Measurements from ENCODE around the gene ZNF543.
"Not testable (repeated sequence)": the region's sequence is repeated elsewhere in the genome, so short reads cannot be mapped to it uniquely, and the experiment has no call there.

Gene ZNF543

DNA sequence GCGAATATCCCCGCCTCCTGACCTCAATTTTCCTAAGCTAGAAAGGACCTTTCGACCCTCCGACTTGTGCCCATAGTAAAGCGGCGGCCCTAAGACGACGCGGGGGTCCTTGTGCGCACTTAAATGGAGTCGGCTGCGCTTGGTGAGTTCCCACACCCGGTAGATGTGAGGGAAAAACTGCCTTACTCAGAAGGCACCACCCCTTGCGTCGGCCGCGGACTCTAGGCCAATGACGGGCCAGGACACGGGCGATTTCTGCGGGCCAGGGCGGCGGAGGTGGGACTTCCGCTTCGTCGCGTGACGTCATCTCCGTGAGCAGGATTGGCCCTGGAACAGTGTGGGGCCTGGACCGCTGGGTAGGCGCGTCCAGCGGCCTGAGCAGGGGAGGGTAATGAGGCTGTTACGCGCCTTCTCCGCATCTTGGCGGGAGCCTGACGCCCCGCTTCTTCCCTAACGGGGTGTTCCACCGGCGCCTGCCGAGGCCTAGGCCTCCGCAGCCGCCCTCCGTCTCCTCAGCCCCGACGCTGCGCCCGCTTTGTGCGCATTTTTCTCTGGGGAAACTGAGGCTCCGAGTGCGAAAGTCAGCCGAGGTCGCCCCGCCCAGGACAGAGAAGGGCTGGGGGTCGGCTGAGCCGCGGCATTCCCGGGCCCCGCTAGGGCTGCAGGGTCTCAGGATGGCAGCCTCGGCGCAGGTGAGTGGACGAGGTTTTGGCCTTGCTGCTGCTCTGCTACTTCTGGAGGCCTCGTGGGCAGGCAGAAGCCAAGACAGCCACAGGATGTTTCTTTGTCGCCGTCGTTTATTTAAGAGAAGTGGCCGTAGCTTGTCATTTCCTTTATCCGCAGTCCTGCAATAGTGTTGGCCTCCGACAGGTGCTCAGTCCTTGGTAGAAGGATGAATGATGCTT lies at the start of gene ZNF543:
Gene ZNF543 (plus strand): TSS at position 293 of the 905 bp plus-strand sequence. CDS start 382 bp downstream, at position 675.
- DNase-seq: peak; percentile 92 to 95

- DNase-seq: no peak
Observed at GRCh38 chr19:57271280-57271679, 49.0 kb upstream of the ZNF543 start.

DNA sequence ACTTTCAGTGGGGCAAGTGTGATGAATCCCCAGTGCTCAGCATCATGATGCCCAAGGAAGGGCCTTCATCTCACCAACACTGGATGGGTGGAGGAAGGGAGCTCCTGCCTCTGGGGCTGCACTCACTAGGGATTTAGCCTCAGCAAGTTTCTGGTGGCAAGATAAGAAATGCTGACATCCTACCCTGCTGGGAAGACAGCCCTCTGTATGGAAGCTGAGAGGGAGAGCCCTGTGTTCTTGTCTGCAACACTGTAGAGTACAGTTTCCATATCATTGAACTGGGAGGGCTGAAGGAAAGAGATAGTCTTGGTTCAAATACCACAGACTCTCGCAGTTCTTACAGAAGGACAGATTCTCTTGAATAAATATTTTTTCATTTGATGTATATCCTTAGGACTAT lies 47.3 kb upstream of the ZNF543 start:
- no peak for DNase-seq

- no peak for DNase-seq
Observed at GRCh38 chr19:57276430-57276829, 43.8 kb upstream of the ZNF543 start.

DNA sequence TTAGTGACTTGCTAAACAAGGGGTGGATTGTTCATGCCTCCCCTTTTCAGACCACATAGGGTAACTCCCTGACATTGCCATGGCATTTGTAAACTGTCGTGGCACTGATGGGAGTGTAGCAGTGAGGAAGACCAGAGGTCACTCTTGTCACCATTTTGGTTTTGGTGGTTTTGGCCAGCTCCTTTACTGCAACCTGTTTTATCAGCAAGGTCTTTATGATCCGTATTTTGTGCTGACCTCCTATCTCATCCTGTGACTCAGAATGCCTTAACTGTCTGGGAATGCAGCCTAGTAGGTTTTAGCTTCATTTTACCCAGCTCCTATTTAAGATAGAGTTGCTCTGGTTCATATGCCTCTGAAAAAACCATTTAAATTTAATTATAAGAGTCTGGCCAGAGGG lies 41.8 kb upstream of the ZNF543 start:
- DNase-seq: not testable (repeated sequence)

DNA sequence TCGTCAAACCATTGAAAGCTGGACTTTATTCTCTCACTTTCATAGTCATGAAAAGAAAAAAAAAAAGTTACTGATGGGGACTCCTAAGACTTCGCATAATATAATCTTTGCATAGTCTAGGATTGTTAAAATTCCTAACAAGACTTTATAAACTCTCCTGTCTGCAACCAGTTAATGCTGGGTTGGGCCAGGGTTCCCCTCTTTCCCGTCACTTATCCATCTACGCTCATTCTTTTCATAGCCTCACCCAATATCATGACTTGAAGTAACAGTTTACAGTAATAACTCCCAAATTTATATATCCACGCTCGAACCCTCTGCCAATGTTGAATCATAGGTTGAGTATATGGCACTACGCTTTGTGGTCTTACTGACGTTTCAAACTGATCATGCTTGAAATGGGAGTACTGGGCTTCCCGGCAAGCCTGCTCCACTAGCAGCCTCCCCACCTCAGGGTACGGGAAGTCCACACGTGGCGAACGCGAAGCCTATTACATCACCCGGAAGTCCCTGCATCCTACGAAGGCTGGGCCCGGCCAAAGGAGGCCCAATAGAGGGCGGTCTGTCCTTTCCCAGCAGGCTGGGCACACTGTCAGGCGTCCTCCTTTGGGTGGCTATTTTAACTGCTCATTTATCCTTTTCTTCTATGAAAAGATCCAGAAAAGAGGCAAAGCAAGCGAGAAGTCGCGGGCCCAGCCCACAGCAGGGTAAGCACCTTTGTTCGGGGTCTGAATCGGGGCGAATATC lies 40.7 kb upstream of the ZNF543 start:
- peak; percentile 95 to 96 for DNase-seq

DNA sequence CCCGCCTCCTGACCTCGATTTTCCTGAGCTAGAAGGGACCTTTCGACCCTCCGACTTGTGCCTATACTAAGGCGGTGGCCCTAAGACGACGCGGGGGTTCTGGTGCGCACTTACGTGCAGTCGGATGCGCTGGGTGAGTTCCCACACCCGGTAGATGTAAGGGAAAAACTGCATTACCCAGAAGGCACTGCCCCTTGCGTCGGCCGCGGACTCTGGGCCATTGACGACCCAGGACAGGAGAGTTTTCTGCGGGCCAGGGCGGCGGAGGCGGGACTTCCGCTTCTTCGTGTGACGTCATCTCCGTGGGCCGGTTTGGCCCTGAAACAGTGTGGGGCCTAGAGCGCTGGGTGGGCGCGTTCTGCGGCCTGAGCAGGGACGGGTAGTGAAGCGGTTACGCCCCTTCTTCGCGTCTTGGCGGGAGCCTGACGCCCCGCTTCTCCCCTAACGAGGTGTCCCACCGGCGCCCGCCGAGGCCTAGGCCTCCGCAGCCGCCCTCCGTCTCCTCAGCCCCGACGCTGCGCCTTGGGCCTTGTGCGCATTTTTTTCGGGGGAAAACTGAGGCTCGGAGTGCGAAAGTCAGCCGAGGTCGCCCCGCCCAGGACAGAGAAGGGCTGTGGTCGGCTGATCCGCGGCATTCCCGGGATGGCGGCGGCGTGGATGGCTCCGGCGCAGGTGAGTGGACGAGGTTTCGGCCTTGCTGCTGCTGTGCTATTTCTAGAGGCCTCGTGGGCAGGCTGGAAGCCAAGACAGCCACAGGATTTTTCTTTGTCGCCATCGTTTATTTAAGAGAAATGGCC lies 39.9 kb upstream of the ZNF543 start, which contains the start of gene ZNF460:
Gene ZNF460 (plus strand): TSS at position 321 of the 797 bp plus-strand sequence. CDS start 322 bp downstream, at position 643.
- peak; percentile 97 to 98 for DNase-seq

DNA sequence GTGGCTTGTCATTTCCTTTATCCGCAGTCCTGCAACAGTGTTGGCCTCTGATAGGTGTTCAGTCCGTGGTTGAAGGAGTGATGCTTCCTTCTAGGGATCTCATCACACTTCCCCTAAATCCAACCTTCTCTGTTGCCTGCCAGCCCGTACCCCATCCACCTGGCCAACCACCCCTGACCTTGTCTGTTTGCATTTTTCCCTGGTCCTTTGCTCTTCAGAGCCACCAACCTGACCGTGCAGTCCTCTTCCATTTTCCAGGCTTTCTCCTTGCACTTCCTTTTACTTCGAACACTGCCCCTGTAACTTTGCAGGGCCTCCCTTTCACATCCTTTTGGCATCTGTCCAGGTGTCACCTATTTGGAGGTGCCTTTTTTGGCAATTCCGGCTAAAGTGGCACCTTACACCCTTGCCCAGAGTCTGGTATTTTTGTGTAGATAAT lies 39.3 kb upstream of the ZNF543 start:
- peak; percentile 38 to 75 for DNase-seq

- peak in 1 of 2 donors; percentile 17 for DNase-seq
Observed at GRCh38 chr19:57282011-57282643, 38.1 kb upstream of the ZNF543 start.

GRCh38 chr19:57288373-57288772 lies 31.9 kb upstream of the ZNF543 start:
- DNase-seq: no peak

GRCh38 chr19:57290970-57291369 lies 29.3 kb upstream of the ZNF543 start:
- no peak for DNase-seq

DNA sequence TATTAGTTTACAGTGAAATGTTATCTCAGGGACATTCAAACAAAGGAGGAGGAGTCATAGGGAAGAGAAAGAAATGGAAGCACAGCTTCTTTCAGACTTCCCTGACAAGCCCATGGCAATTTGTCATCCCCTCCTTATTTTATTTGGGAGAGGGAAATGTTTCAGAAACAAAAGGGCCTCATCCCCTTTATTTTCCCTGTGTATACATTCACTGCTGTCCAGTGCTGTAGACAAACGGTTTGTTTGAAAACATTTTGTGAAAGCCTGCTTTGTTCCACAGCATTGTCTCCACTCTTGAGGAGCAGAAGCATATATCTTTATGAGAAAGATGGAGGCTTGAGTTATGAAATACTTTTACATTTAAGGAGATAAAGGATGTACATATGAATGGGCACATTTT lies 27.7 kb upstream of the ZNF543 start:
- no peak for DNase-seq

GRCh38 chr19:57293719-57294118 lies 26.6 kb upstream of the ZNF543 start:
- no peak for DNase-seq

DNA sequence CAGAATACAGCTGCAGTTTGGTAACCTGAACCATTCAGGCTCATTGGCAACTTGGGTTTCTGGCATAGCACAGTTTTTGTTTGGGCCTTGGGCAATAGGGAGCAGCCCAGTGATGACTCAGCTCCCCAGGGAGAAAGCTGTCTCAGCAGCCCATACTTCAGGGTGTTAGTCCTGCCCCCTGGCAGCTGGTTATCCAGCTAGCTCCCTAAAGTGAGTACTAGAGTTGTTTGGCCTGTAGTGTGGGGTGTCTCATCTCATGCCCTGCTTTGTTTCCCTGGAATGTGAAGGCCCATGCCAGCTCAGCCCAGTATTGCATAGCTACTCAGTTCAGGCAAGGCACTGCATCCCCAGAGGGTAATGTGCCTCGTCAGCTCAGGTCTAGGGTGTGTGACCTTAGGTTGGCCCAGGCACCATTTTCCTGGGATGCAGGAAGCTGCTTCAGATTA lies 18.2 kb upstream of the ZNF543 start:
- no peak for DNase-seq

DNA sequence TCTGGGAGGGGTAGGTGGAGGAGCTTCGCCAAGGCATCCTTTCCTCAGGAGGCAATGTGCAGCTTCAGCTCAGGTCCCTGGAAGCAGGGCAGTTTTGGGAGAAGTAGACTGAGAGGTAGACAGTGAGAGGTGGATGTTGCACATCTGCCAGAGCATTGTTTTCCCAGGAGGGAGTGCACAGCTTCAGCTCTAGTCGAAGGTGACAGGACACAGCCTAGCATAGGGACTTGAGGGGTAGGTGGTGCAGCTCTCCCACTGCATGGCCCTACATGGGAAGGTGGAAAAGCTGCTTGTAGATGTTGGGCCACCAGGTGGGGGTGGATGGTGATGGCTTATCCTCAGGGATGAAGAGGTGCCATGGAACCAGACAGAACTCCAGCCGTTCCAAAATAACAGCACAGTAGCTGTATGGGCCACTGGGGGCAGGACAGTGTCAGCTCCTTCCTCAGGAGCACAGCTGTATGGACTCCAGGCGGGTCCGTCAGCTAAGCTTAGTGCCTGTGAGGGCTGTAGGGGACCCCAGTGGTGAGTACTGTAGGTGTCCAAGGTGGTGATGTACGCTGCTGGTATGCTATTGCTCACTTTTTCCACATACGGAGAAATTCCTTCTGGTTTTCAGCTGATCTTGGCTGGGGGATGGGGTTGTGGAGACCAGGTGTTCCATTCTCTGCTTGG lies 17.4 kb upstream of the ZNF543 start:
- no peak for DNase-seq

- no peak for DNase-seq
Observed at GRCh38 chr19:57305056-57305455, 15.2 kb upstream of the ZNF543 start.

- DNase-seq: no peak
Observed at GRCh38 chr19:57308514-57308913, 11.8 kb upstream of the ZNF543 start.

GRCh38 chr19:57310792-57311191 lies 9.5 kb upstream of the ZNF543 start:
- DNase-seq: no peak

GRCh38 chr19:57314146-57314545 lies 6.1 kb upstream of the ZNF543 start:
- no peak for DNase-seq

DNA sequence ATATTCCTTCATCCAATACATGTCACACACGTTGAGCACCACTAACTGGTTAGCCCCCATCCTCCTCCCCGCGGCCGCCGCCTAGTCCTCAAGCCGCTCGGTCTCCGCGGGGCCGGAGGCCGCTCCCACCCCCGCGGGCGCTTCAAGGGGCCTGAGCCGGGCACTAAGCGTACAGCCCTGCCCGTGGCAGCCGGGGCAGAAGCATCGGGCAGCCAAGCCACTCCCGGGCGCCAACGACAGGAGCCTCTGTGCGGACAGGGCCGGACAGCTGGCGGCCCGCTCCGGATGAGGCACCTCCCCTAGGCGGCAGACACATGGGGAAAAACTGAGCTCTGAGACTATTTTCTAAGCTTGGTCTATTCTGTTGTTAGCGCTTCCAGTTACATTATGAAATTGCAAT lies 2.8 kb upstream of the ZNF543 start:
- DNase-seq: no peak

DNA sequence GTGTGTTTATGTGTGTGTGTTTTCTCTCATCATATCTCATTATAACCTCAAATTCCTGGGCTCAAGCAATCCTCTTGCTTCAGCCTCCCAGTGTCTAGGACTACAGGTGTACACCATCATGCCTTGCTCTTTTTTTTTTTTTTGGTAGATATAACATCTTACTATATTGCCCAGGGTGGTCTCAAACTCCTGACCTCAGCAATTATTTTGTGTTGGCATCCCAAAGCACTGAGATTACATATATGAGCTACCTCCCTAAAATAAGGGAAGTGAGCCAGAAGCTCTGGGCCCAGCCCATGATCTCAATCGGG lies 448 bp upstream of the ZNF543 start:
- DNase-seq: no peak

GRCh38 chr19:57321116-57321515 lies 844 bp downstream of the ZNF543 start:
- DNase-seq: no peak

Measured in CD4-positive, alpha-beta T cell treated with Interferon alpha-2 for 1 hour (primary cell).